Measurements from ENCODE around the gene INPP5D. TPM values are rescaled to one million over a fixed set of nuclear protein-coding genes. Genes with fewer than 3 reads are reported as not detected.
A peak's percentile ranks its signal among the peaks of the same experiment; 100 is the strongest.
"Not testable (repeated sequence)": the region's sequence is repeated elsewhere in the genome, so short reads cannot be mapped to it uniquely, and the experiment has no call there.

The INPP5D gene
- total RNA-seq, 1 experiment from 2014 or later = 5.1 TPM

GRCh38 chr2:233049194-233049761 lies 10.9 kb upstream of the INPP5D start:
- in situ Hi-C loops (cut with HindIII; ENCODE audit: low sequenced_read_pairs) = no loop called here
- no peak for DNase-seq (ENCODE audit: low spot score)

DNA sequence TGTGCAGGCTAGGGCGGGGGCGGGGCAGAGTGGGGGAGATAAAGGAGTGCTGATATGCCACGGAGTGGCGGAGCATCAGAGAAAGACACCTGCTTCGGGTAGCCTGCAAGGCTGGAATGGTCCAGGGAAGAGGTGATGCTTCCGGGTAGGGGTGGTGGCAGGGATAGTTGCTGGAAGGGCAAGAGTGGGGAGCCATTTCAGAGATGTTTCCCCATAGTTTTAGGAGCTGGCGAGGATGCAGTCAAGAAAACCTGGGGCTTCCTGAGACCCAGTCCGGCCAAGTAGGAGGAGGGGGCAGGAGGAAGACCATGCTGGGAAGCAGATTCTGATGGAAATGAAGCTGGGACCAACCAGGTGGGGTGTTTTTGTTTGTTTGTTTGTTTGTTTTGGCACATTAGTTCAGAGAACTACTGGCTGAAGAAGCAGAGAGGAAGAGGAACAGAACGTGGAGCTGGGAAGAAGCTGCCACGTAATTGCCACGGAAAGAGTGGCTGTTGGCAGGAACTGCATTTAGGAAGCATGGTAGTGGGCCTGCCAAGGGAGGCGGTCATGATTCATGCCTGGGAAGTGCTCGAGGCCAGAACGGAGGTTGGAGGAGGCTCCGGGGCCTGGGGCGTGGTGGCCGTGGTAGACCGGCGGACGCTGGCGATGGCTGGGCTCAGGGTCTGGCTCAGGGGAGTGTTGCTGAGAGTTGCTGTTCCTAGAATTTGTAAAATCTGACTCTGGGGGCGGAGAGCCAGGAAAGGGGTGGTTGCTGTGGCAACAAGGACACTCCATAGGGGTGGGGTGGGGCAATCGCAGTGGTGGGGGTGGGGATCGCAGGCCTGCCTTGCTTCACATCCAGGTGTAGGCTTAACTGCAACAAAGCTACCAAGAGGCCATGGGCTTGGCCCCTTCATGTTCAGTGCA lies 8.6 kb upstream of the INPP5D start:
- in situ Hi-C loops (cut with HindIII; ENCODE audit: low sequenced_read_pairs) = no loop called here
- no peak for DNase-seq (ENCODE audit: low spot score)

GRCh38 chr2:233052517-233052916 lies 7.6 kb upstream of the INPP5D start:
- in situ Hi-C loops (cut with HindIII; ENCODE audit: low sequenced_read_pairs); DNase-seq (ENCODE audit: low spot score): not testable (repeated sequence)

DNA sequence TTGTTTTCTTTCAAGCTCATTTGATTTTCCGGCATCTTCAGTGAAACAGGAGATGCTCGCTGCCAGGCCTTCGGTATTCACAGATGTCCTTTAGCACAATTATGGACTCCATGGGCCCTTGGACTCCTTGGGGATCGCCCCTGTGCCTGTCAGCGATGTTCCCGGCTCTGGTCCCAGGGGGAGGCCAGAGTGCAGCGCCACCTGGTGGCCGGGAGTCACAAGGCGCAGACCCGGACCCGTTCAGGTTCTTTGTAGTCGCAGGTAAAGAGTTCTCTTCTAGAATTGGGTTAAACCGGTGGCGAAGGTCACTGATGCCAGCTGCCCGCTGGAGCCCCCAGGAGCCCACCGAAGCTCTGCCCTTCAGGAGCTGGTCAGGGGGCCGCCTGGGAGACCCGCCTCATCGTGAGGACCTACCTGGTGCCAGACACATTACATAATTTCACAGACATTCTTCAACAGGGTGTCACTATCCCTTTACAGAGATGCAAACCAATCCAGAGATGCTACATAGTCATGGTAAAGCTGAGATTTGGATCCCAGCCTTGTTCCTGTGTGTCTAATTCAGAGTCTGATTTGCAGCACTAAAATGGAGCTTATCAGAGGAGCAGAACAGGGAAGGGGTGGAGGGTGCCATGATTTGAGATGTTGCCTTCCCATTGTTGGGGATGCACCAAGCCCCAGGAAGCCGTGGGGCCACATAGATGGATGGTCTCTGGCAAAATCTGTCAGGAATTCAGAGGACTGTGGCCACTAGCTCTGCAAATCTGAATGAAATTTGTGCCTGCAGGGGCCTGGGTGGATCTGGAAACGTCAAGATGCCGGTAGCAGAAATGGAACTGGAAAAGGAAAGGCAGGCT lies 6.0 kb upstream of the INPP5D start:
- in situ Hi-C loops (cut with HindIII; ENCODE audit: low sequenced_read_pairs) = no loop called here
- peak; percentile 15 for DNase-seq (ENCODE audit: low spot score)

GRCh38 chr2:233055362-233055761 lies 4.8 kb upstream of the INPP5D start:
- no peak for DNase-seq (ENCODE audit: low spot score)
- in situ Hi-C loops (cut with HindIII; ENCODE audit: low sequenced_read_pairs) = no loop called here

- in situ Hi-C loops (cut with HindIII; ENCODE audit: low sequenced_read_pairs) = no loop called here
- DNase-seq (ENCODE audit: low spot score) = no peak
Measured at GRCh38 chr2:233056961-233057605, 3.1 kb upstream of the INPP5D start.

DNA sequence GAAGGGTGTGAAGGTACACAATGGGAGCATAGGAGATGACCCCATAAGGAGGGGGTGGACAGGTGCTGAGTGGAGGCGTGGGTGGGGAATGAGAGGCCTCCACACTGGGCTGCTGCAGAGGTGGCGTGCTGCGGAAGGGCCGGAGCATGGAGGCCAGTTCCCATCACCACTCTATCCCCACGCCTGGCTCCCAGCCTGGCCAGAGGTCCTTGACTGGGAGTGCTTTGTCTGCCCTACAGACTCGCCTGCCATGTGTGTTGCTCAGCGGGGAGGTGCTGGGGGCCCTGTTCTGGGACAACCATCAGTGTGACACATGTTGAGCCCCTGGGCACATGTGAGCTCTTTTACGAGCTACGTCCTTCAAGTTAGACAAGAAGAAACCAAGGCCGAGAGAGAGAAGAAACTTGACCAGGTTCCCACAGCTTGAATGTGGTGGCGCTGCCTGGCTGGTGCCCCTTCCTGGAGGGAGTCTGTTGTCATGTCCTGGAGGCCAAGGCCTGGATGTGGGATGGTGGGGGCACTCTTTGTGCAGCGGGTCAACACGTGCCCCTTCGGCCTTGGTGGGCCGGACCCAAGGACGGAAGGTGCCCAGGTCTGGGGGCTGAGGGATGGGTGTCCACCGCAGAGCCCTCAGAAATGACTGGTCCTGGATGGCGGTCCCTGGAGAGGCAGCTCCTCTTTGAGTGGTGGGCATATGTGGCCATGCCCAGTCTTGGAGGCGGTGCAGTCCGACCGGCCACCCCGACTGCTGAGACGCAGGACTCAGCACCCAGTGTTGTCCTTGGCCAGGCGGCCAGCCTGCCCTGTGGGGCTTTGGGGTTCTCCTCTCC lies 1.2 kb upstream of the INPP5D start:
- no peak for DNase-seq (ENCODE audit: low spot score)
- in situ Hi-C loops (cut with HindIII; ENCODE audit: low sequenced_read_pairs) = no loop called here

DNA sequence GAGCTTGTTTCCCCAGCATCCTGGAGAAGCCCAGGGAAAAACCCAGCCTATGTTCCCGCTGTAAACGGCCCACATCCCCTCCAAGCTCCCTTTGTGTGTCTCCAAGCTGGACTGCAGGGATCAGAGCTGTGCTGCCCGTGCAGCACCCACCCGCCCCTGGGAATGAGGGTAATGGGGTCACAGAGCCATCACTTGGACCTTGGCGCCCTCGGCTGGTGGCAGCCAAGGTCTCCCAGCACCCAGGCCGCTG lies 670 bp upstream of the INPP5D start:
- in situ Hi-C loops (cut with HindIII; ENCODE audit: low sequenced_read_pairs) = no loop called here
- no peak for DNase-seq (ENCODE audit: low spot score)

- DNase-seq (ENCODE audit: low spot score) = no peak
- in situ Hi-C loops (cut with HindIII; ENCODE audit: low sequenced_read_pairs) = no loop called here
Measured at GRCh38 chr2:233060501-233060979, 398 bp downstream of the INPP5D start.

DNA sequence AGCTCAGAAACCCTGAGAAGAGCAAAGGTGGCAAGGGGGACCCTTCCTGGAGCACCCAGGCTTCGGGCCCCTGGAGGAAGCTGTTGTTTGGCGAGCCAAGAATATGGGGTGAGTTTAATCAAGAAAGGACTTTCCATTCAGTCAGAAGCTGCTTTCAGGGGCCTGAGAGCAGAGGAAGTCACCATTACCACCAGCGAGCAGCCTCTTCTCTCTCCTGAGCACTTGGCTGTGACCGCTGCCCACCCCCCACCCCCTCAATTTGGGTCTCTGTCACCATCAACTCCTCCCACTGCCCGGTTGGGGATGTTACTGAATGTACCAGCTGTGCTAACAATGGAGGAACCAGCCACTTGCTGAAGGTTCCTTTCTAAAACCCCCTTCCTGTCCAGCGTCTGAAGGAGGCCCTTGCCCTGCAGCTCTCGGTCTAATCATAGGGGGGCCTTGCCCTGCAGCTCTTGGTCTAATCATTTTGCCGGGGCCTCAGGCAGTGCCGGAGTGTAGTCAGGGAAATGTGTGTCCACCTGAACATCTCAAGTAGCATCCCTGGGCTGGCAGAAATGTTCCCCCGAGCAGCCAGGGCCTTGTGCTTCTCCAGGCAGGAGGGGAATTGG lies 943 bp downstream of the INPP5D start:
- DNase-seq (ENCODE audit: low spot score) = no peak
- in situ Hi-C loops (cut with HindIII; ENCODE audit: low sequenced_read_pairs) = no loop called here

DNA sequence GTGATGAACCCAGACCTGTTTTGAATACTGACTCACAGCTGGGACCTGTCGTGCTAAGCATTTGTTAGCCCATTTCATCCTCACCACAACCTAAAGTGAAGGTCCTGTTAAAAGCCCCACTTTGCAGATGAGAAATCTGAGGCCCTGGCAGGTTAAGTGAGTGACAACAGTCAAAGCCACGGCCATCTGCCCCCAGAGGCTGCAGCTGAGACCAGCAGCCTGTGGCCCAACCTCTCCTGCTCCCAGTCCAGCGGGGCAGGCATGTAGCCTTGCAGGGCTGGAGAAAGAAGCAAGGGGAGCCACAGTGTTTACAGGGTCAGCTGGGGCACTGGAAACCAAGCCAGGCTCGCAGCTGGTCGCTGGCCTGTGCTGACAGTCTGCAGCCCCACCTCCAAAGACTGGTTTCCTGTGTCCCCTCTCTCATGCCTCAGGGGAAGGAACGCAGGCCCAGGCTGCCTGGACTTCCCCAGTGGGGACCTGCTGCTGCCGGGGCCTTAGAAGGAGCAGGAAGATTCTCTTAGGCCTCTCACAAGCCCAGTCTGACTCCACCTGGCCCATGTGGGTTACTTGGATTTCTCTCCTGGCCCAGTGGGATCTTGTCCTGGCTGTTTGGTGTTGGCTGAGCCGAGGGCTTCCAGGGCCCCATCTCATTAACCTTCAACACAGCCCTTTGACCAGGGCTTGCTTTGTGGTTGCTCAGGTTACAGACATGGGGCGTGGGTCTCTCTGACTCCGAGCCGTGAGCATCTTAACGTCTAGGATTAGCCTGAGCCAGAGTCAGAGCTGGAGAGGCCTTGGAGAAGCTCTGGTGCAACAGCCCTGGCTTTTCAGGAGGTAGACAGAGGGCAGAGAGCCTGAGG lies 1.7 kb downstream of the INPP5D start:
- DNase-seq (ENCODE audit: low spot score) = no peak
- in situ Hi-C loops (cut with HindIII; ENCODE audit: low sequenced_read_pairs) = no loop called here

DNA sequence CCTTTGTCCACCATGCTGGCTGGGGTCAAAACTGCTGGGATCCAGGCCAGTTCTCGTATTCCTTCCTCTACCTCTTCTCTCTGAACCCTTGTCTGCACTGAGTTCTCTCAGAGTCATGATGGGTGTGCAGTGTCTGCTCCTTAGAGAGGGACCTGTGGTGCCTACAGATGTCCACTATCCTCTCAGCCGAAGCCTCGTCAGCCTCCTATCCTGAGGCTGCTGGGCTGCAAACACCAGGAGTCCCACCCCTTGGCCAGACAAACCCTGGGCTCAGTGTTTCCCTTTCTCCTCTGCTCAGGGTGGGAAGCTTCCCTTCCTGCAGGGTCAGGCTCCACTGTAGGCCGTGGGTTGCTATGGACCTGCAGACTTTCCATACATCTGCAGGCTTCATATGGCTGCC lies 2.3 kb downstream of the INPP5D start:
- DNase-seq (ENCODE audit: low spot score) = no peak
- in situ Hi-C loops (cut with HindIII; ENCODE audit: low sequenced_read_pairs) = no loop called here

DNA sequence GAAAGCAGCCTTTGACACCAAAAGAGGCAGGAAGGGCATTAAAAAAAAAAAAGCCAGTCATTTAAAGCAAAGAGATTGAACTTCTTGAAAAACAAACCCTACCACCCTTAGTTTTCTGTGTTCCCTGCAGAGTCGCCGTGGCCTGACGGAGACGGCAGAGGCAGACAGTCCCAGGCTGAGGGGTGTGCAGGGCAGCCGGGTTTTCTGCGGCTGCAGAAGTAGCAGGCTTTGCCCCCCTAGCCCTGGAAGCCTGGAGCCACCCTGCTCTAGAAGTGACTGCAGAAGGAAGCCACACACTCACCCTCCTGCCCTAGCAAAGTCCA lies 2.8 kb downstream of the INPP5D start:
- in situ Hi-C loops (cut with HindIII; ENCODE audit: low sequenced_read_pairs) = no loop called here
- no peak for DNase-seq (ENCODE audit: low spot score)

DNA sequence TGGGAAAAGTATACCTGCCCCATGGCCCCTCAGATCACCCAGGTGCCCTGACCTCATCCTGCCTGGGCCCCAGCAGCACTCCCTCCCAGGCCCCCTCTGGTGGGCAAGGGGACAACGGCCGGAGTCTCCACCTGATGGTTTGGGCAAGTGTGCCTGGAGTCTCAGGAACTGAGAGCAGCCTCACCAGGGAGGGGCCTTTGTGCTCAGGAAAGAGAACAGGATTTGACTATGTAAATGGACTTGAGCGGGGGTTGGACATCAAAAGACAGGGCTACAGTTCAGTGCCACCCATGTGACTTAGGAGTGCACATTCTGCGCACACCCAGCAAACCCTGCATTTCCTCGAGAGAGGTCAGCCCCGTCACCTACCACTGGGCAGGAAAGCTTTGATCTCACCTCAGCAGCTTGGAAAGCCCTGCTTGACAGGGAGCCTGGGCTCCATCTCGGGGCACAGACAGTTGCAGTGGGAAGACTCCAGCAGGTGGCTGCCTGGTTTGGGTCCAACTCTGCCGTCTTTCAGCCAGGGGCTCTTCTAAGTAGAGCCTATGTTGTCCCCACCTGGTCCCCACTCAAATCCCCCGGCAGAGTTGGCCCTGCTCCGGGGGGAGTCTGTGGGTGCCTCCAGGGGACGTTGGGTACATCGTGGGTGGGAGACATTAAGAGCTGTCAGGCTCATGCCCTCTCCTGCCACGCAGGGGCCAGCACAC lies 3.3 kb downstream of the INPP5D start:
- DNase-seq (ENCODE audit: low spot score) = no peak
- in situ Hi-C loops (cut with HindIII; ENCODE audit: low sequenced_read_pairs) = no loop called here

DNA sequence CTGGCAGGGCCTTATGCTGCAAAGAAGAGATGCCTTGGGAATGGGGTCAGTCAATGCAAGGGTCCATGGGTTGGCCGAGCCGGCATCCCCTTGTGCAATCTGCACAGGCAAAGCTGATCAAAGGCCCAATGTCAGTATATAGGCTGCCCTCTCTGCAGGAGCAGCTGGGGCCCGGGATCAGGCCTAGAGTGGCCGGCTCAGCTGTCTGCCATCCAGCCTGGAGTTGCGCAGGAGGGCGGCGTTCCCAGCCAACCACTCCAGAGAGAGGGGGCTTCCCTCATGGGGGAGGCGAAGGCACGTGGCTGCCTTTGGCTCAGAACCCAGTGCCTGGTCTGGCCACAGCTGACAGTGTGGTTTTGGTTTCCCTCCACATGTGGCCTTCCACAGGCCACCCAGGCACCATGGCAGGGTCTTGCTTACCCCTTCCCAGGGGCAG lies 3.9 kb downstream of the INPP5D start:
- no peak for DNase-seq (ENCODE audit: low spot score)
- in situ Hi-C loops (cut with HindIII; ENCODE audit: low sequenced_read_pairs) = no loop called here

DNA sequence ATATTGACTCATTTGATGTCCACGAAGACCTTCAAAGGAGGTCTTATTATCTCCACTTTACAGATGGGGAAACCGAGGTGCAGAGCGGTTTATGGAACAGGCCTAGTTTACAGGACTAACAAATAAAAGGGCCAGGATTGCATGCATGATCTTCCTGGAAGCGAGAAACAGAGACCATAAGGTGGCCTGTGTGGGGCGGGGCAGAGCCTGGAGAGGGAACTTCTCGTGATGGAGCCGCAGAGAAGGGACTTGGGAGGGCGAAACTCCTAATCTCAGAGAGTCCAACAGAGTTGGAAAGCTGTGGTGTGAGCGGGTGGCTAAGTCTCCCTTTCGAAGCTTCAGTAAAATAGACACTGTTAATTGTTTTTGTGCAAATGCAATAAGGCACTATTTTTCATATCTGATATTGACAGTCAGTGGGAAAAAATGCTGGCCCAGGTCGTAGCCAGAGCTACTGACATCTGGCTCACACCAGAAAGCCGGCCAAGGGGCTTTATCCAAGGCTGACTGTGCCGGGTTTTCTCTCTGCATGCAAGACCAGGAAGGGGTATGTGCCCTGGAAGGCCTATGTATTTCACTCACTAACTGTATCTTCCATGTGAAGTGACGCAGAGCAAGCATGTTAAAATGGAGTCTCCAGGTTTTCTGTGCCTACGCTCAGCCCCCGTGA lies 4.5 kb downstream of the INPP5D start:
- in situ Hi-C loops (cut with HindIII; ENCODE audit: low sequenced_read_pairs) = no loop called here
- no peak for DNase-seq (ENCODE audit: low spot score)

GRCh38 chr2:233065200-233065589 lies 5.1 kb downstream of the INPP5D start:
- in situ Hi-C loops (cut with HindIII; ENCODE audit: low sequenced_read_pairs); DNase-seq (ENCODE audit: low spot score): not testable (repeated sequence)
